GM12878 (cell line): ENCODE data around the gene CFAP45. TPM values are rescaled to one million over a fixed set of nuclear protein-coding genes. Genes with fewer than 3 reads are reported as not detected.

Experiments used
- ATAC-seq: fragments of 200-7000 bp; cut with Tn5 transposase; 3 replicates; pipeline ENCODE4 v1.9.1; 2020; ENCODE audit warnings: mild to moderate bottlenecking, moderate library complexity
- BruUV-seq: library from RNA; stranded (reverse); fragments of 400-500 nt; replicated peaks from 2 replicates; lab custom pipeline; 2021; lab: Mats Ljungman, UMichigan
- CTCF ChIA-PET: fragments of 300-600 bp; sonication (Branson Sonifier 250); formaldehyde crosslinking; extraction: SDS; loops from one replicate; lab custom pipeline; 2021; ENCODE audit warnings: inconsistent platforms; lab: Yijun Ruan, JAX
- POLR2A ChIA-PET: fragments of 350-600 bp; formaldehyde crosslinking; extraction: SDS; loops from one replicate; lab custom pipeline; 2021; ENCODE audit warnings: inconsistent platforms; lab: Charles Lee
- RAD21 ChIA-PET: fragments of 300-600 bp; sonication (Branson Sonifier 250); formaldehyde crosslinking; loops from one replicate; lab custom pipeline; 2023; ENCODE audit warnings: antibody characterized with exemption; ENCODE audit not compliant: unreplicated experiment; lab: Charles Lee
- SMC1A ChIA-PET: fragments of 300-600 bp; sonication (Branson Sonifier 250); formaldehyde crosslinking; loops from one replicate; lab custom pipeline; 2023; ENCODE audit not compliant: unreplicated experiment, uncharacterized antibody; lab: Charles Lee
- DNase-seq: peaks from one replicate; pipeline ENCODE4 v3.0.0-alpha.2; 2011; ENCODE audit warnings: low read depth, low spot score
- FAIRE-seq: peaks from 3 replicates; lab custom pipeline; 2011; peaks lifted over from hg19 to GRCh38; lab: Jason Lieb, UNC
- H2AFZ ChIP-seq: 2 replicates; pipeline ENCODE4 v1.6.0; 2011; ENCODE audit warnings: low read depth, low read length, control low read depth; ENCODE audit not compliant: control insufficient read depth
- H3K27ac ChIP-seq: 2 replicates; pipeline ENCODE4 v1.5.1; 2011; ENCODE audit warnings: control low read depth; ENCODE audit not compliant: control insufficient read depth, insufficient read depth
- H3K27me3 ChIP-seq, 2 experiments: replicated peaks in 1 of 2; 2 replicates each; pipeline versions ENCODE4 v1.6.0 to v1.6.1; 2011; ENCODE audit warnings: low read length in 1 of 2; ENCODE audit not compliant: control insufficient read depth in 2 of 2, insufficient read depth in 2 of 2
- H3K36me3 ChIP-seq, 2 experiments: 2 replicates each; pipeline ENCODE4 v1.5.1; 2011; ENCODE audit warnings: low read length in 1 of 2; ENCODE audit not compliant: control insufficient read depth in 2 of 2, insufficient read depth in 2 of 2
- H3K4me1 ChIP-seq: 2 replicates; pipeline ENCODE4 v1.6.1; 2011; ENCODE audit warnings: mild to moderate bottlenecking, low read length, moderate library complexity, mixed read lengths; ENCODE audit not compliant: control insufficient read depth, insufficient read depth
- H3K4me2 ChIP-seq: 2 replicates; pipeline ENCODE4 v1.6.0; 2011; ENCODE audit warnings: control low read depth; ENCODE audit not compliant: control insufficient read depth, insufficient read depth
- H3K4me3 ChIP-seq: fragments of 200-600 bp; sonication (generic); 2 replicates; pipeline ENCODE4 v1.5.1; 2016
- H3K79me2 ChIP-seq: 2 replicates; pipeline ENCODE4 v1.6.0; 2011; ENCODE audit warnings: low read length; ENCODE audit not compliant: control insufficient read depth, insufficient read depth
- H3K9ac ChIP-seq: 2 replicates; pipeline ENCODE4 v1.8.0; 2011; ENCODE audit warnings: low read length, control low read depth, mixed read lengths; ENCODE audit not compliant: control insufficient read depth, insufficient read depth
- H3K9me3 ChIP-seq: replicated peaks from 3 replicates; pipeline ENCODE4 v1.5.1; 2011; ENCODE audit warnings: mild to moderate bottlenecking, low read length; ENCODE audit not compliant: control insufficient read depth, insufficient read depth
- H4K20me1 ChIP-seq: 2 replicates; pipeline ENCODE4 v1.6.0; 2011; ENCODE audit not compliant: control insufficient read depth, insufficient read depth
- EGR1 ChIP-seq, 2 experiments: IDR thresholded peaks; 1 replicate in 1 of 2; 2 replicates in 1 of 2; pipeline ENCODE4 v1.6.1; 2011 to 2012; ENCODE audit warnings: low read depth in 2 of 2, low read length in 2 of 2, borderline replicate concordance in 1 of 2, mild to moderate bottlenecking in 1 of 2, moderate library complexity in 1 of 2
- IRF5 ChIP-seq: fragments of 450-650 bp; IDR thresholded peaks from 2 replicates; pipeline ENCODE4 v1.6.1; 2017; ENCODE audit warnings: borderline replicate concordance
- KLF5 ChIP-seq: fragments of 450-650 bp; IDR thresholded peaks from 2 replicates; pipeline ENCODE4 v1.6.1; 2014; ENCODE audit warnings: mild to moderate bottlenecking; ENCODE audit not compliant: partially characterized antibody
- NFXL1 ChIP-seq: fragments of 450-650 bp; IDR thresholded peaks from 2 replicates; pipeline ENCODE4 v1.6.1; 2017; ENCODE audit warnings: antibody characterized with exemption, mild to moderate bottlenecking, borderline replicate concordance
- NRF1 ChIP-seq: conservative IDR thresholded peaks from 2 replicates; pipeline ENCODE4 v1.6.1; 2011; ENCODE audit warnings: mild to moderate bottlenecking, low read depth, low read length, improper control_type of control experiment
- USF1 ChIP-seq: IDR thresholded peaks from 2 replicates; pipeline ENCODE4 v1.6.1; 2011; ENCODE audit warnings: borderline replicate concordance, low read depth, mild to moderate bottlenecking, moderate library complexity, mixed read lengths, low read length; ENCODE audit not compliant: insufficient read depth; ENCODE audit errors: extremely low read length
- ZNF217 ChIP-seq: fragments of 450-650 bp; IDR thresholded peaks from 2 replicates; pipeline ENCODE4 v1.6.1; 2017; ENCODE audit warnings: antibody characterized with exemption, mild to moderate bottlenecking
- ZNF274 ChIP-seq: IDR thresholded peaks from one replicate; pipeline ENCODE4 v1.8.0; 2011; ENCODE audit not compliant: insufficient read length, insufficient read depth
- WGBS: methylation state at CpG from one replicate; pipeline ENCODE4 v1.1.6; 2016; ENCODE audit warnings: low lambda C conversion rate; ENCODE audit not compliant: insufficient replicate concordance, insufficient coverage; ENCODE audit errors: missing lambda C conversion rate; 5-methylcytosine and 5-hydroxymethylcytosine counted together
- in situ Hi-C: fragments of 300-500 bp; cut with MboI; formaldehyde crosslinking; loops from 9 replicates; pipeline ENCODE4 v1.14.3; 2018; ENCODE audit warnings: mixed read lengths
- intact Hi-C: fragments of 100-400 bp; cut with micrococcal nuclease; formaldehyde crosslinking; loops from one replicate; pipeline ENCODE4 v1.14.2; 2022; ENCODE audit not compliant: unreplicated experiment
- polyA plus RNA-seq, 11 experiments: library from polyadenylated mRNA; depleted of rRNA in 4 of 11; unstranded in 6 of 11; stranded (reverse) in 5 of 11; fragments of >200 nt; fragmentation: Nextera tagmentation in 4 of 11; fragmentation: Illumina TruSeq in 1 of 11; extraction: Ambion mirVana in 4 of 11; extraction: Trizol in 1 of 11; gene quantifications; 1 replicate in 1 of 11; 2 replicates in 10 of 11; pipeline versions ENCODE4 v1.2.1 to v1.2.3, GENCODE V29; 2011 to 2016; ENCODE audit warnings: inconsistent platforms in 2 of 11, missing spikeins in 2 of 11, low read depth in 1 of 11
- total RNA-seq, 4 experiments: library from RNA; depleted of rRNA in 3 of 4; stranded (reverse); fragments of >200 nt in 3 of 4; fragmentation: Illumina TruSeq in 1 of 4; extraction: Trizol in 1 of 4; gene quantifications; 2 replicates each; pipeline versions ENCODE4 v1.2.1 to v1.2.3, GENCODE V29; 2013 to 2021
- TF ChIP-seq, protein P1 (sequence below): fragments of 450-650 bp; IDR thresholded peaks from 2 replicates; pipeline ENCODE4 v1.6.1; 2018; ENCODE audit warnings: borderline replicate concordance, mild to moderate bottlenecking; ENCODE audit not compliant: partially characterized antibody

Gene CFAP45
- total and polyA plus RNA-seq, 10 of the 15 experiments (the other 5 are each of a cell fraction or from before 2014, with no cell fraction given), result 0.43 to 0.91 (median 0.67) TPM

GRCh38 chr1:159866066-159866465 lies 33.9 kb downstream of the CFAP45 start:
- H3K9ac ChIP-seq, result no peak overlapping the region
- intact Hi-C loops, result no loop called here
- DNase-seq, result no peak
- H3K36me3 ChIP-seq, result no peaks in the 10 kb centered on the region
- H3K4me3 ChIP-seq, result no peak overlapping the region
- ChIA-PET RAD21 (no interaction called here), POLR2A (interaction anchor here (0.5 kb wide), 1 partner anchor 256 kb away, joined by 3 read pairs; no protein-coding TSS in a partner anchor), SMC1A (no interaction called here), CTCF (interaction anchor here (1.6 kb wide), 1 partner anchor 25 kb away, joined by 3 read pairs; no protein-coding TSS in a partner anchor)
- WGBS, result no CpG with 5 or more reads among the region's 1 CpG
- ATAC-seq, result no peak
- in situ Hi-C loops, result no loop called here
- H4K20me1 ChIP-seq, result no peaks in the 10 kb centered on the region
- no peak overlapping the region for H2AFZ ChIP-seq
- H3K79me2 ChIP-seq, result no peaks in the 10 kb centered on the region
- no peak overlapping the region for H3K4me2 ChIP-seq
- H3K27ac ChIP-seq, result no peak overlapping the region
- TF ChIP-seq EGR1 (IDR thresholded peaks at IDR 0.05; ENCODE audit: borderline replicate concordance in 1 of 2, low read depth in 2 of 2, low read length in 2 of 2) (no peak), NFXL1 (no peak), IRF5 (no peak), USF1 (no peak), ZNF274 (no peak), ZNF217 (no peak), NRF1 (no peak), KLF5 (no peak)
- TF ChIP-seq, protein P1, sequence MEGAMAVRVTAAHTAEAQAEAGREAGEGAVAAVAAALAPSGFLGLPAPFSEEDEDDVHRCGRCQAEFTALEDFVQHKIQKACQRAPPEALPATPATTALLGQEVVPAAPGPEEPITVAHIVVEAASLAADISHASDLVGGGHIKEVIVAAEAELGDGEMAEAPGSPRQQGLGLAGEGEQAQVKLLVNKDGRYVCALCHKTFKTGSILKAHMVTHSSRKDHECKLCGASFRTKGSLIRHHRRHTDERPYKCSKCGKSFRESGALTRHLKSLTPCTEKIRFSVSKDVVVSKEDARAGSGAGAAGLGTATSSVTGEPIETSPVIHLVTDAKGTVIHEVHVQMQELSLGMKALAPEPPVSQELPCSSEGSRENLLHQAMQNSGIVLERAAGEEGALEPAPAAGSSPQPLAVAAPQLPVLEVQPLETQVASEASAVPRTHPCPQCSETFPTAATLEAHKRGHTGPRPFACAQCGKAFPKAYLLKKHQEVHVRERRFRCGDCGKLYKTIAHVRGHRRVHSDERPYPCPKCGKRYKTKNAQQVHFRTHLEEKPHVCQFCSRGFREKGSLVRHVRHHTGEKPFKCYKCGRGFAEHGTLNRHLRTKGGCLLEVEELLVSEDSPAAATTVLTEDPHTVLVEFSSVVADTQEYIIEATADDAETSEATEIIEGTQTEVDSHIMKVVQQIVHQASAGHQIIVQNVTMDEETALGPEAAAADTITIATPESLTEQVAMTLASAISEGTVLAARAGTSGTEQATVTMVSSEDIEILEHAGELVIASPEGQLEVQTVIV, result no peak
- no TSS peak for BruUV-seq
- H3K4me1 ChIP-seq, result no peaks in the 10 kb centered on the region
- no peaks in the 10 kb centered on the region for H3K9me3 ChIP-seq
- FAIRE-seq, result no peak
- H3K27me3 ChIP-seq, result peaks cover 3 to 6% of the 10 kb centered on the region in 2 experiments; a peak in 3 of 4 replicates
